Psoas muscle (tissue), 8 donors: Measurements from ENCODE around the gene KCTD5. TPM values are rescaled to one million over a fixed set of nuclear protein-coding genes. Genes with fewer than 3 reads are reported as not detected.
"Not testable (repeated sequence)": the region's sequence is repeated elsewhere in the genome, so short reads cannot be mapped to it uniquely, and the experiment has no call there.

Source experiments
- ATAC-seq, 4 donors: fragments of 200-7000 bp; cut with Tn5 transposase; one replicate each; pipeline ENCODE4 v1.9.1; 2020; ENCODE audit warnings: moderate library complexity in 3 of 4, mild to moderate bottlenecking in 2 of 4
- DNase-seq, 2 donors: peaks; one replicate each; pipeline ENCODE4 v3.0.0-alpha.2; 2020
- H3K27ac ChIP-seq: fragments of 200-600 bp; one replicate; pipeline ENCODE4 v1.8.0; 2022
- H3K27me3 ChIP-seq, 3 donors: fragments of 200-600 bp in 1 of 3; one replicate each; pipeline versions ENCODE4 v1.6.1 to v1.8.0; 2013 to 2022; ENCODE audit warnings: low read length in 2 of 3, mild to moderate bottlenecking in 2 of 3, moderate library complexity in 1 of 3; ENCODE audit not compliant: insufficient read depth in 3 of 3
- H3K36me3 ChIP-seq, 2 donors: fragments of 200-600 bp in 1 of 2; one replicate each; pipeline versions ENCODE4 v1.6.1 to v1.8.0; 2013 to 2022; ENCODE audit warnings: low read depth in 1 of 2, mild to moderate bottlenecking in 1 of 2, moderate library complexity in 1 of 2; ENCODE audit not compliant: insufficient read depth in 1 of 2
- H3K4me1 ChIP-seq: fragments of 200-600 bp; one replicate; pipeline ENCODE4 v1.8.0; 2022
- H3K4me3 ChIP-seq: fragments of 200-600 bp; one replicate; pipeline ENCODE4 v1.8.0; 2022; ENCODE audit warnings: mild to moderate bottlenecking
- H3K9me3 ChIP-seq: fragments of 200-600 bp; one replicate; pipeline ENCODE4 v1.8.0; 2022
- CTCF ChIP-seq: fragments of 200-600 bp; IDR thresholded peaks from one replicate; pipeline ENCODE4 v1.8.0; 2022; ENCODE audit warnings: antibody characterized with exemption
- WGBS, 3 donors: extraction: QIAGEN DNeasy Blood & Tissue Kit; methylation state at CpG; one replicate each; pipeline versions ENCODE4 v1.1.6 to v1.1.7; 2013; 5-methylcytosine and 5-hydroxymethylcytosine counted together
- intact Hi-C, 2 donors: fragments of 100-400 bp; cut with DNase I; formaldehyde crosslinking; loops; one replicate each; pipeline versions ENCODE4 v1.11.0 to v1.14.2; 2022
- polyA plus RNA-seq, 3 donors: library from polyadenylated mRNA; stranded (reverse); fragments of 200-250 nt; gene quantifications; one replicate each; pipeline ENCODE4 v1.2.3, GENCODE V29; 2013
- total RNA-seq, 4 donors: library from RNA; stranded (reverse); fragmentation: NEBNext Ultra II Directional in 2 of 4; extraction: Animal tissue kit (Norgen Biotek cat#: 25700) in 2 of 4; gene quantifications; one replicate each; pipeline versions ENCODE4 v1.2.1 to v1.2.4, GENCODE V29; 2021 to 2023
- donor health status: healthy with polysubstance abuse.
- donor health status: DM: no; HTN: no; CAD: no; lungs with moderate emphysema.
- donor health status: Bipolar disorder and iron deficiency.
- donor health status: healthy.
- donor health status: DM: yes; HTN: yes; CAD: no.
- donor health status: DM: no; HTN: no; CAD: no.
- donor health status: DM: no; HTN: no; CAD: no.
- donor health status: DM: yes; HTN: yes; CAD: no.

Gene KCTD5
- total and polyA plus RNA-seq, 7 donors, result 9.1 to 65.8 (median 17.2) TPM

- WGBS, 3 donors, result 3 to 6% (median 4%) methylated on average over 44 to 99 of the region's 99 CpGs
- intact Hi-C loops, result loop anchor here in 1 of 2 donors (10.0 kb wide), 1 partner anchor 144 kb away; no protein-coding TSS in a partner anchor
Measured at GRCh38 chr16:2720719-2721633, 38.7 kb downstream of the KCTD5 start.

DNA sequence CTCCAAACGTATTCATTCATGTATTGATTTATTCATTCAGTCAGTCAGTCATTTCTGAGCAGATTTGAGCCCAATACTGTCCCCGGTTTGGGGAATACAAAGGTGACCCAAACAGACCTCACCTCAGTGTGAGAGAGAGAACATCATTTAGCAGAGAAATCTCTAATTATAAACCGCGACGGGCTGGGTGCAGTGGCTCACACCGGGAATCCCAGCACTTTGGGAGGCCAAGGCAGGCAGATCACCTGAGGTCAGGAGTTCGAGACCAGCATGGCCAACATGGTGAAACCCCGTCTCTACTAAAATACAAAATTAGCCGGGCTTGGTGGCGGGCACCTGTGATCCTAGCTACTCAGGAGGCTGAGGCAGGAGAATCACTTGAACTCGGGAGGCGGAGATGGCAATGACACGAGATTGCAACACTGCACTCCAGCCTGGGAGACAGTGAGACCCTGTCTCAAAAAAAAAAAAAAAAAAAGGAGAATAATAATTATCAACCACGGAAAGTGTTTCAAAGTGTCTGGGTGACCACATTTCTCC lies 39.4 kb downstream of the KCTD5 start:
- Histone ChIP-seq H3K4me3 (peak overlapping the region; percentile 63), H3K27ac (peak overlapping the region; percentile 53), H3K4me1 (peaks cover 18% of the 10 kb centered on the region)
- WGBS, 3 donors, result 38 to 45% (median 41%) methylated on average over 14 of the region's 14 CpGs
- not testable (repeated sequence) for H3K36me3 ChIP-seq, H3K9me3 ChIP-seq, ATAC-seq, DNase-seq, H3K27me3 ChIP-seq
- intact Hi-C loops, result loop anchor here in 1 of 2 donors (10.0 kb wide), 1 partner anchor 143 kb away; no protein-coding TSS in a partner anchor

More at GRCh38 chr16:2720719-2721633, 38.7 kb downstream of the KCTD5 start:
- H3K36me3 ChIP-seq, result no peaks in the 10 kb centered on the region
- peak overlapping the region; percentile 63 for H3K4me3 ChIP-seq
- peak; percentile 79 to 89 (median 86) for ATAC-seq
- peaks cover 18% of the 10 kb centered on the region for H3K4me1 ChIP-seq
- peak; percentile 87 for TF ChIP-seq CTCF
- H3K27ac ChIP-seq, result peak overlapping the region; percentile 53
- H3K9me3 ChIP-seq, result no peaks in the 10 kb centered on the region
- H3K27me3 ChIP-seq, result peaks cover 0 to 7% (median 0%) of the 10 kb centered on the region in 3 donors
- peak; percentile 86 to 92 for DNase-seq

DNA sequence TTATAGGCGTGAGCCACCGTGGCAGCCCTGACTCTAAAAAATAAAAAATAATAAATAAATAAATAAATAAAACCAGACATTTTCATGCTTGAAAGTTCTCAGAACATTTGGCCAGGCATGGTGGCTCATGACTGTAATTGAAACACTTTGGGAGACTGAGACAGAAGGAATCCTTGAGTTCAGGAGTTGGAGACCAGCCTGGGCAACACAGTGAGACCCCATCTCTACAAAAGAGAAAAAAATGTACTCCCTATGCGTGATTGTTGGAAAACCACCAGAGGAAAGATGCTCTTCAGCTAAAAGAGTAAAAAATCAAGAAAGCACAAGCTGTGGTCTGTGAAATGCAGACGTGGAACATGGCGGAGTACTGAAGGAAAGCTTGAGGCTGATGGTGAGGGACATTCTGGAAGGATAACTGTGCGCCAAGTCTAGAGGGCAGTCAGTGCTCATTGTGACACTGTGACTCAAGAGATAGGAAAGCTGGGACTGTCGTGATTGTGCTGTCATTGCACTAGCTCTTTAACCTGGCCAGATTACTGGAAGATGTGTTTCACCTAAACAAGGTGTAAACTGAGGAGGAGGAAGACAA lies 41.9 kb downstream of the KCTD5 start:
- Histone ChIP-seq H3K27me3 (peaks cover 0 to 7% (median 0%) of the 10 kb centered on the region in 3 donors), H3K27ac (no peak overlapping the region), H3K4me1 (peaks cover 13% of the 10 kb centered on the region), H3K4me3 (no peak overlapping the region), H3K9me3 (no peaks in the 10 kb centered on the region), H3K36me3 (no peaks in the 10 kb centered on the region)
- DNase-seq, result no peak
- 74 to 82% (median 76%) methylated on average over 7 of the region's 7 CpGs for WGBS, 3 donors
- intact Hi-C loops, result loop anchor here in 1 of 2 donors (10.0 kb wide), 1 partner anchor 141 kb away; no protein-coding TSS in a partner anchor
- ATAC-seq, result no peak
- no peak for TF ChIP-seq CTCF

DNA sequence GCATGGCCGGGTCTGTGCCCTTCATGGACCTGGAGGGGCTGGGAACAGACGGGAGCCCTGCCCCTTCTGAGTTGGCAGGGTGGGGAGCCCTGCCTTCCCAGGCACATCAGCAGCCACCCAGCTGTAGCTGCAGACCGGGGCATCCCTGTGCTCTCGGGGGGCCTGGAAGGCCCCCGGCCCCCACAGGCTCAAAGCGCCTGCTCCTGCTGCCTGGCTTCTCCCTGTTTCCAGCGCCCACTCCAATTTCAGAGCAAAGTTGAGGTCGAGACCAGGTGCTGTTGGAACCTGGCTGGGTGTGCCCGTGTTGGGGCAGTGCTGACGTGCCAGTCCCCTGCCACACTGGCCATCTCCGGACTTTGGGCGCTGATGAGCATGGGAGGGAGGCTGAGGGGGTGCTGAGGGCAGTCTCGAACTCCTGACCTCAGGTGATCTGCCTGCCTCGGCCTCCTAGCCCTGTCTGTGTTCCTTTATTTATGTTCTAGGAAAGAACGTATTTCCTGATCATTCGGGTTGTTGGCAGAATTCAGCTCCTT lies 42.6 kb downstream of the KCTD5 start:
- Histone ChIP-seq H3K4me3 (no peak overlapping the region), H3K27ac (no peak overlapping the region), H3K36me3 (no peaks in the 10 kb centered on the region), H3K4me1 (peaks cover 6% of the 10 kb centered on the region), H3K27me3 (peaks cover 0 to 7% (median 0%) of the 10 kb centered on the region in 3 donors), H3K9me3 (no peaks in the 10 kb centered on the region)
- WGBS, 3 donors, result 61% methylated on average over 16 of the region's 16 CpGs
- no peak for TF ChIP-seq CTCF
- intact Hi-C loops, result loop anchor here in 1 of 2 donors (10.0 kb wide), 1 partner anchor 140 kb away; no protein-coding TSS in a partner anchor
- ATAC-seq (no peak), DNase-seq (no peak)
